Stimulated activated CD8-positive, alpha-beta memory T cell treated with anti-CD3 and anti-CD28 coated beads, Interleukin-15, amount 100 ng/mL, for 1 hour (primary cell): ENCODE results near the gene NCF4.
A peak's percentile ranks its signal among the peaks of the same experiment; 100 is the strongest.

ENCODE experiments used
- DNase-seq: peaks from one replicate; pipeline ENCODE4 v3.0.0-alpha.2; 2020; ENCODE audit warnings: low read depth

NCF4 gene

DNA sequence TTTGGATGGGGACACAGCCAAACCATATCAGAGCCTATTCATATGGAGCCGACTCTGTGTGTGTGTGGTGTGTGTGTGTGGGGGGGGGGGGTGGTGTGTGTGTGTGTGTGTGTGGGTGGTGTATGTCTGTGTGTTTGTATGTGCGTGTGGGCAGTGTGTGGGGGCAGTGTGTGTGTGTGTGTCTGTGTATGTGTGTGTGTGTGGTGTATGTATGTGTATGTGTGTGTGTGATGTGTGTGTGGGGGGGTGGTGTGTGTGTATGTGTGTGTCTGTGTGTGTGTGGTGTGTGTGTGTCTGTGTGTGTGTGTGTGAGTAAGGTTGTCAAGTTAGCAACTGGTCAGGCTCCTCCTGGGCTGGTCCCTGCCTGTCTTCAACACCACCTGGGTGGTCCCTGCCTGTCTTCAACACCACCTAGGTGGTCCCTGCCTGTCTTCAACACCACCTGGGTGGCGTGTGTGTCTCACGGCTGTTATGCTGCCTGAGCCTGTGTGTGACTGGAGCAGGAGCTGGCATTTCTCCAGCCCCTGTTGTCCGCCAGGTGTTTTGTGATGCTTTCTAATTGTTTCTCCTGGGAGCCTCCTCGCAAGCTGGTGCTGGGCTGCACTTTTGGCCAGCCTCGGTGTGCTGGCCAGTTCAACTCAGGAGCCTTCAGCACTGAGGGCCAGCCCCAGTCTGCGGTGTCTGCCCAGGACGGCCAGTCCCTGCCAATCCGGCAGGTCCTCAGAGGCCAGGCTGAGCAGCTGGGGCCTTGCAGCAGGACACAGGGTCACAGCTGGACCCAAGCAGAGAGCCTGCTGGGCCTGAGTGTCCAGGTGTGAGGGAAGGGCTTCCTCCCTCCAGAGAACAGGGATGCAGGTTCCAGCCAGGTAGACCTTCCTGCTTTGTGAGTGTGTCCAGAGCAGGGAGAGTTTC, 22.4 kb upstream of the NCF4 start:
- no peak for DNase-seq

DNA sequence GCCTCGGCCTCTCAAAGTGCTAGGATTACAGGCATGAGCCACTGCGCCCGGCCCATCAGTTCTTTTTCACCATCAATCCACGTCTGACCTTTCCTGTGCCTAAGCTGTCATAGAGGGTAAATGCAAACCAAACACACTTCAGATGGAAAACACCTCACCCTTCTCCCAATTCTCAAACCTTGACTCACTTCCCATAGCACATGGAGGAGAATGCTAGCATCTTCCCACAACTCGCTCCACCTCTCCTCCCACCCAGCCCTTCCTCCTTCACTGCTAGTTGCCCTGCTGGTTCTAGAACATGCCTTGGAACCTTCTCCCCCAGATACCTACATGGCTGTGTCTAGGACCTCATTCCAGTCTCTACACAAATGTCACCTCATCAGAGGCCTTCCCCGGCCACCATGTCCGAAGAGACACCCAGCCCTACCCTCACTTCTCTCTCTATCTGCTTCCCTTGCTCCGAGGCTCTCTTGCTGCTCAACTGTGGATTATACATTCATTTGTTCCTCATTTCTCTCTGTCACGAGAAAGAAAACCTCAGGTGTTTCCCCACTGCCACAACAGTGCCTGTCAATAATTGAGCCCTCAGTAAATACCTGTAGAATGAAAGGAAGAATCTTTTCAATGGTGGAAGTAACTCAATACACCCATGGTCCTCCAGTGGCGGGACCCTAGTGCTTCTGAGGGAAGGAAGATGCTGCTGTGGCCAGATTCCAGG, 21.3 kb upstream of the NCF4 start:
- DNase-seq: no peak

DNA sequence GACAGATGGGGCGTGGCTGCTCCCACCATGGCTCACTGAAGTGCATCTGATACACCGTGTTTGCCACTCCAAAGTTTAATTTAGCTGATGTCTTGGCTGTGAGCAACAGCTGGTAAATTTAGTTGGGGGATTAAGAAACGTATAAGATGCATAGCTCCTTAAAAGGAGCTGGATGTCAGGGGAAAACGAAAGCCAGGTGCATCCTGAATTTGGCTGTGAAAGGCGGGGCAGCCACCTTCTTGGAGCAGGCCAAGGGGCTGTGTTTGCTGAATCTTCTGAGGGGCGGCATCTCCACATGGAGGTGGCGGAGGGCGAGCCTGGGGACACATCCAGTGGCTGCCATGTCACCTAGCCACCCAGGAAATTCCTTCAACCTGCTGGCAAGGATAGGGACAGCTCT, 20.7 kb upstream of the NCF4 start:
- no peak for DNase-seq

GRCh38 chr22:36846271-36846670, 14.5 kb upstream of the NCF4 start:
- DNase-seq: no peak

DNA sequence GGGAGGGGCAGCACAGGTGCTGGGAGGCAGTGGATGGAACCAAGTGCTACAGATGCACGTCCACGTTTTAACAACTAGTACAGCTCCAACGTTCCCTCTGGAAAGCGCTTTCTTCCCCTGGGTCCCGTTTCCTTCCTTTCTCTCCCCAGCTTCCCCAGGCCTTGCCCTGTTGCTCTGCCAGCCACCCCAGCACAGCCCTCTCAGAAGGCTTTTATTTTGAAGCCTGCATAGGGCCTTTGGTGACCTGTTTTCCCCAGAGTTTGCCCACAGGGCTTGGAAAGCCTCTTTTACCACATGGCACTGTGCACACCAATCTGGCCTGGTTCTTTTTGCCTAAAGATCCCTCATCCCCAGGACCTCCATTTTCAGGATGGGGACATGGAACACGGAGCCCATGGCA, 13.9 kb upstream of the NCF4 start:
- no peak for DNase-seq

- no peak for DNase-seq
These were observed 10.8 kb upstream of the NCF4 start for GRCh38 chr22:36850056-36850455.

GRCh38 chr22:36850682-36851081, 10.1 kb upstream of the NCF4 start:
- no peak for DNase-seq

DNA sequence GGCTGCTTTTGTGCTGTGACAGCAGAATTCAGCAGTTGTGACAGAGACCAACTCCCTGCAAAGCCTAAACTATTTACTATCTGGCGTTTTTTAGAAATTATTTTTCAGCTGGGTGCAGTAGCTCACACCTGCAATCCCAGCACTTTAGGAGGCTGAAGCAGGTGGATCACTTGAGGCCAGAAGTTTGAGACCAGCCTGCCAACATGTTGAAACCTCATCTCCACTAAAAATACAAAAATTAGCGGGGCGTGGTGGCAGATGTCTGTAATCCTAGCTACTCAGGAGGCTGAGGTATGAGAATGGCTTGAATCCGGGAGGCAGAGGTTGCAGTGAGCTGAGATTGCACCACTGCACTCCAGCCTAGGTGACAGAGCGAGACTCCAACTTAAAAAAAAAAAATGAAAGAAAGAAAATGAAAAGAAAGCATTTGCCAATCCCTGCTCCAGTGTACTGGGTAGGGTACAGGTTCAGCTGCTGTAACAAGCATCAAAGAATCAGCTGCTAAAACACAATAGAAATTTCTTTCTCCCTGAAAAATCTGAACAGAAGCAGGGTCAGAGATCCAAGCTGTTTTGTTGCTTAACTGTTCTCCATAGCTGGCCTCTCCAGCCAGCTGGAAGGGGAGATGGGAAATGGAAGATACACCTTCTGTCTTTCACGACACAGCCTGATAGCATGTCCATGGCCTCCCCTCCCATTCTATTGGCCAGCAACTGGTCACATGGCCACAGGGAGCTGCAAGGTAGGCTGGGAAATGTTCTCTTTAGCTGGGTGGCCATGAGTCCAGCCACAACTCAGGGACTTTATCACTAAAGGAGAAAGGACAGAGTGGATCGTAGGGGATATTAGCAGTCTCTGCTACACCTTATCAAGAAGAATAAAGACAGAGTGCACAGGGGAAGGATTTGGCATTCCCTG, 8.5 kb upstream of the NCF4 start:
- DNase-seq: no peak

- peak; percentile 74 for DNase-seq
These were observed 7.3 kb upstream of the NCF4 start for GRCh38 chr22:36853407-36854099.

GRCh38 chr22:36855478-36855877, 5.3 kb upstream of the NCF4 start:
- no peak for DNase-seq

GRCh38 chr22:36856121-36856791, 4.5 kb upstream of the NCF4 start:
- peak; percentile 95 for DNase-seq

- no peak for DNase-seq
These were observed 4.0 kb upstream of the NCF4 start for GRCh38 chr22:36856792-36857135.

GRCh38 chr22:36858156-36858555, 2.6 kb upstream of the NCF4 start:
- DNase-seq: no peak

DNA sequence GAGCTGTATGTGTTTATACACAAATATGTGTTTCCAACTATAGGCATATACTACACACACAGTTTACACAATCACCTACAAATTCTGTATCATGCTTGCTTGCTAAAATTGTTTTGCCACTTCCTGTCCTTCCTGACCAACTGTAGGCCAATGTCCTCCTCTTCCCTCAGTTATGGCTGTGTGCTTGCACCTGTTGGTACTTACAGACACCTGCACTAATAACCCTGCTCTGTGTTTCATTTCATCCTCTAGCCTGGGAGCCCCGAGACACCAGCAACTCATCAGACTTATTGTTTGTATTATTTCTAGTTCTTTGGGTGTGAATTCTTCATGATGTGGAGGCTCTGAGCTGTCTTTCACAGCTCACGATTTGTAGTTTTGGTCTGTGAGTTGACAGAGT, 1.8 kb upstream of the NCF4 start:
- no peak for DNase-seq

DNA sequence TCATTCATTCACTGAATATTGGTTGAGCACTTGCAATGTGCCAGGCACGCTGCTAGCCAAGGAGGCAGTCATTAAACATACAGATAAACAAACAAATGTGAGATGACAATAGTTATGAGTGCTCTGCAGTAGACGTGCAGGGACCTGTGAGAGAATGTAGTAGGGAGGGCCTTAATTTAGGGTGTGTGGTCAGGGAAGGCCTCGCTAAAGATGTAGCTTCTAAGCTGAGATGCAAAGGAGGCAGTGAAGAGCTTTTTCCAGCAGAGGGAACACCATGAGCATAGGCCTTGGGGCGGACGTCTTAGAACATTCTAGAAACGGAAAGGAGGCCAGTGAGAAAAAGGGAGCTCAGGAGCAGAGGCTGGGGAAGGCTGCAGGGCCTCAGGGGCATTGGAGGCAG, 789 bp upstream of the NCF4 start:
- no peak for DNase-seq

DNA sequence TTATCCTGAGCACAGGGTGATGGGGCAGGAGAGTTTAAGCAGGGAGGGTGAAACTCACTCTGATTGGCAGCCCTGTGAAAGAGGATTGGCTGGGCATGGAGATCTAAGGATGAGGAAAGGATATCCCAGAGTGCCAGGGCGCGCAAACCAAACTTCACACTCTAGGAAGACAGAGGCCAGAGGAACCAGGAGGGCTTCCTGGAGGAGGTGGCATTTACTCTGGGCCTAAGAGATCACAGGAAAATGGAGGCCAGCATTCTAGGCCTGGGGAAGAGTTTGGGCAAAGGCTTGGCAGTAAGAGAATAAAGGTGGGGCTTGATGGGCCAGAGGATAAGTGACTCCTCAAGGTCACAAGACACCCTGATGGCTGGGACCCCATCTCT, 377 bp upstream of the NCF4 start:
- DNase-seq: no peak

DNA sequence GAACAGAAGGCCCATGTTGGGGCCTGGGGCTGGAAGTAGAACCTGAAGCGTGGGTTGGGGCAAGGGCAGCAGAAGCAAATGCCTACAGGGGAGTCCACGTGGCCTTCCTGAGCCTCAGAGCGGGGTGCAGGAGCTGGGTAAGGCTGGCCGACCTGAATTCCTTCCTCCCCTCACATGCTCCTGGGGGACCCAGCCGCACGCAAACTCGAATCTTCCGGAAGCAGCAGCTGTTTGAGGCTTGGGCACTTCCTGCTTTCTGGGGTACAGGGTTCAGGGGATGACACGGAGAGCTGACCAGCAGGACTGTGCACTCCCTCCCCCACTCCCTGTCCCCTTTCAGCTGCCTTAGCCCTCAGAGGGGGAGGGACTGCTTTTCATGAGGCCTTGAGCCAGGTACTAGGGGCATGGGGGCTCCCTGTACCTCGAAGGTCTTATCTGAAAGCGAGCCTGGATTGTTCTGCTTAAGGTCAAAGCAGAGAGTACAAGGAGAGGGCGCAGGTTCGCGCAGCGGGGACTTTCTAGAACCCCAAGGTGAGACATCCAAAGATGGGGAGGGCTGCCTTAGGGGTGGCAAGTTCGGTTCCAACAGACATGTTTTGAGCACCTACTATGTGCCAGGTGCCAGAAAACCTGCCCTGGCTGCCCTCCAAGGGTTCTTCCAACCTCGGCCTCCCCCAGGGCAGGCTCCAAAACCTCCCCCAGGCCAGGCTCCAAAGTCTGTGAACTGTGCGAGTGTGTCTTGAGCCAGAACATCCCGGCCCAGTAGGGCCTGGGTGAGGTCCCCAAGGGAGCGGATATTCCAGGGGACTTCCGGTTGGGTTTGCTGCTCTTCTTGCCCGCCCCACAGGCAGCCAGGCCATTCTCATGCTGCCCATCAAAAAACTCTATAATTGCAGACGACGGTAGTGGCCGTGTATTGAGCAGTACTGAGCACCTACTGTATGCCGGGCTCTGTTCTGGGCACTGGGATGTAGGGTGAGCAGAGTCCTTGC, 1.7 kb downstream of the NCF4 start:
- no peak for DNase-seq

DNA sequence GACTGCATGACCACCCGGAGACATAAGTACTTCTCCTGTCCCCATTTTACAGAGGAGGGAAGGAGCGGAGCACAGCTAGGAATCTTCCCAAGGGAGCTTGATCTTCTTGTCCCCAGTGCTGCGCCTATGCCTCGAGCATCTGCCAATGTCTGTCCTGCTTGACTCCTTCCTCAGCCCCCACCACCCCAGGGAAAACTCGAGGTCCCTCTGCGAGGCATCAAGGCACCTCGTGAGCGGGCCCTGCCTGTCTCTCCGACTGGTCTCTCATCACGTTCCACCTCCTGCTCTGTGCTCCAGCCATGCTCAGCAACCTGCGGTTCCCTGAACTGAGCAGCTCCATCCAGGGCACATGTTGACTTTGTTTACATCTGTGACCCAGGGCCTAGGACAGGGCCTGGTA, 2.5 kb downstream of the NCF4 start:
- no peak for DNase-seq

DNA sequence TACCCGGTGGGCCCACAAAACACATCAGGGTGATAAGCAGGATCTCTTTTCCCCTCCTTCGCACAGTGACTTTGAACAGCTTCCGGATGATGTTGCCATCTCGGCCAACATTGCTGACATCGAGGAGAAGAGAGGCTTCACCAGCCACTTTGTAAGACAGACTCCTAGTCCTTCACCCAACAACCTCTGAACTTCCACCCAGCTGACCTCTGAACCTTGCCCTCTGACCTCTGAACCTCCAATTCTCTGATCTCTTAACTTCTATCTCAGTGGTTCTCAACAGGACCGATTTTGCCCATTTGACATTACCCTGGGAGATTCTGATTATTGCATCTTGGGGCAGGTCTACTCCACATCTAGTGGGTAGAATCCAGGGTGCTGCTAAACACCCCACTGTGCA, 3.2 kb downstream of the NCF4 start:
- no peak for DNase-seq
